Measurements from ENCODE around the gene MOCOS.
"Not testable (repeated sequence)": the region's sequence is repeated elsewhere in the genome, so short reads cannot be mapped to it uniquely, and the experiment has no call there.

MOCOS gene

GRCh38 chr18:36203360-36203895 is 16.1 kb downstream of the MOCOS start:
- Histone ChIP-seq H3K4me3 (ENCODE audit: low read depth, low read length) (no peak overlapping the region), H3K36me3 (no peaks in the 10 kb centered on the region), H3K27me3 (no peaks in the 10 kb centered on the region), H3K4me1 (no peaks in the 10 kb centered on the region), H3K9me3 (no peaks in the 10 kb centered on the region)
- TF ChIP-seq CTCF (IDR thresholded peaks at IDR 0.05; ENCODE audit: low read depth, low read length) = no peak
- no peak for DNase-seq

GRCh38 chr18:36205166-36205565 is 17.9 kb downstream of the MOCOS start:
- Histone ChIP-seq H3K36me3 (no peaks in the 10 kb centered on the region), H3K4me3 (ENCODE audit: low read depth, low read length) (no peak overlapping the region), H3K9me3 (no peaks in the 10 kb centered on the region), H3K4me1 (no peaks in the 10 kb centered on the region), H3K27me3 (no peaks in the 10 kb centered on the region)
- no peak for DNase-seq
- TF ChIP-seq CTCF (IDR thresholded peaks at IDR 0.05; ENCODE audit: low read depth, low read length) = no peak

GRCh38 chr18:36207303-36207702 is 20.0 kb downstream of the MOCOS start:
- Histone ChIP-seq H3K36me3 (no peaks in the 10 kb centered on the region), H3K4me1 (no peaks in the 10 kb centered on the region), H3K4me3 (ENCODE audit: low read depth, low read length) (no peak overlapping the region), H3K9me3 (no peaks in the 10 kb centered on the region), H3K27me3 (no peaks in the 10 kb centered on the region)
- no peak for DNase-seq
- TF ChIP-seq CTCF (IDR thresholded peaks at IDR 0.05; ENCODE audit: low read depth, low read length) = no peak

- H3K36me3 ChIP-seq; H3K9me3 ChIP-seq; H3K4me1 ChIP-seq; H3K27me3 ChIP-seq; H3K4me3 ChIP-seq (ENCODE audit: low read depth, low read length); DNase-seq: not testable (repeated sequence)
Measured at GRCh38 chr18:36207969-36208368, 20.7 kb downstream of the MOCOS start.

GRCh38 chr18:36211612-36212065 is 24.3 kb downstream of the MOCOS start:
- Histone ChIP-seq H3K9me3 (no peaks in the 10 kb centered on the region), H3K27me3 (no peaks in the 10 kb centered on the region), H3K4me3 (ENCODE audit: low read depth, low read length) (no peak overlapping the region), H3K36me3 (no peaks in the 10 kb centered on the region), H3K4me1 (no peaks in the 10 kb centered on the region)
- no peak for DNase-seq
- no peak for TF ChIP-seq CTCF (IDR thresholded peaks at IDR 0.05; ENCODE audit: low read depth, low read length)

GRCh38 chr18:36212301-36213171 is 25.2 kb downstream of the MOCOS start:
- H3K4me1 ChIP-seq = no peaks in the 10 kb centered on the region
- DNase-seq = no peak
- H3K36me3 ChIP-seq = no peaks in the 10 kb centered on the region
- no peak overlapping the region for H3K4me3 ChIP-seq (ENCODE audit: low read depth, low read length)
- no peaks in the 10 kb centered on the region for H3K9me3 ChIP-seq
- no peak for TF ChIP-seq CTCF (IDR thresholded peaks at IDR 0.05; ENCODE audit: low read depth, low read length)
- H3K27me3 ChIP-seq = no peaks in the 10 kb centered on the region
